ENCODE results near the gene ZNF614. TPM values are rescaled to one million over a fixed set of nuclear protein-coding genes. Genes with fewer than 3 reads are reported as not detected.

The ZNF614 gene
- total RNA-seq, 4 donors from 2014 or later = 11.8 to 27.9 (median 13.7) TPM

DNA sequence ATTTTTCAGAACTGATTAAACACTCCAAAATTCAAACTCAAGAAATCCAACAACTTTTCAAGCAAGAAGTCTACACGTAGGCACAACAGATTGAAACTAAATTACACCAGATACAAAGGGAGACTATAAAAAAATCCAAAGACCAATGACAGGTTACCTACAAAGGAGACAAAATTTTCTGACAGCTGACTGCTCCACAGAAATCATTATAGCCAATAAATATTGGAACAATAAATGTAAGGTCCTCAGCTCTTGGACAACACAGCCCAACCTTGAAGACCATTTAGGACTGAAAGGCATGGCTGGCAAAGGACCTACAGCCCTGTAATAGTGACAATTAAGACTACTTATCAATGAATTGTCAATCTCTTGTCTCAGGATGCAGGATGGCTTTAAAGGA is 57.5 kb downstream of the ZNF614 start:
- DNase-seq = no peak
- Histone ChIP-seq H3K27ac (no peak overlapping the region), H3K9me3 (peaks cover 3 to 98% of the 10 kb centered on the region in 2 donors), H3K4me1 (no peaks in the 10 kb centered on the region), H3K4me3 (no peak overlapping the region), H3K36me3 (no peaks in the 10 kb centered on the region), H3K27me3 (no peaks in the 10 kb centered on the region)
- no peak for TF ChIP-seq POLR2A (IDR thresholded peaks at IDR 0.05)
- TF ChIP-seq, protein P1, sequence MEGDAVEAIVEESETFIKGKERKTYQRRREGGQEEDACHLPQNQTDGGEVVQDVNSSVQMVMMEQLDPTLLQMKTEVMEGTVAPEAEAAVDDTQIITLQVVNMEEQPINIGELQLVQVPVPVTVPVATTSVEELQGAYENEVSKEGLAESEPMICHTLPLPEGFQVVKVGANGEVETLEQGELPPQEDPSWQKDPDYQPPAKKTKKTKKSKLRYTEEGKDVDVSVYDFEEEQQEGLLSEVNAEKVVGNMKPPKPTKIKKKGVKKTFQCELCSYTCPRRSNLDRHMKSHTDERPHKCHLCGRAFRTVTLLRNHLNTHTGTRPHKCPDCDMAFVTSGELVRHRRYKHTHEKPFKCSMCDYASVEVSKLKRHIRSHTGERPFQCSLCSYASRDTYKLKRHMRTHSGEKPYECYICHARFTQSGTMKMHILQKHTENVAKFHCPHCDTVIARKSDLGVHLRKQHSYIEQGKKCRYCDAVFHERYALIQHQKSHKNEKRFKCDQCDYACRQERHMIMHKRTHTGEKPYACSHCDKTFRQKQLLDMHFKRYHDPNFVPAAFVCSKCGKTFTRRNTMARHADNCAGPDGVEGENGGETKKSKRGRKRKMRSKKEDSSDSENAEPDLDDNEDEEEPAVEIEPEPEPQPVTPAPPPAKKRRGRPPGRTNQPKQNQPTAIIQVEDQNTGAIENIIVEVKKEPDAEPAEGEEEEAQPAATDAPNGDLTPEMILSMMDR (IDR thresholded peaks at IDR 0.05) = no peak
- intact Hi-C loops (cut with DNase I; ENCODE audit: low total_unique reads) = no loop called here

DNA sequence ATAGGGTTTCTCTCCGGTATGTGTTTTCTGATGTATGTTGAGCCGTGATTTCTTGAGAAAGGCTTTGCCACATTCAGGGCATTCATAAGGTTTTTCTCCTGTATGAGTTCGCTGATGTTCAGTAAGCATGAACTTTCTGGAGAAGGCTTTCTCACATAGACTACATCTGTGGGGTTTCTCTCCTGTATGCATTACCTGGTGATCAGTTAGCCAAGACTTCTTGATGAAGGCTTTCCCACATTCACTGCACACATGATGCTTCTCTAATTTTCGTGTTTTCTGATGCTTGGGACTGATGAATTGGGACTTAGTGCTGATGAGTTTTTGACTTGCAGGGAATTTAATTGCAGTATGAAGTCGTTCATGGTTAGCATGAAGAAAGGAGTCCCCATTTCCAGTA is 62.6 kb downstream of the ZNF614 start:
- H3K4me1 ChIP-seq = no peaks in the 10 kb centered on the region
- no peak overlapping the region for H3K27ac ChIP-seq
- intact Hi-C loops (cut with DNase I; ENCODE audit: low total_unique reads) = no loop called here
- no peaks in the 10 kb centered on the region for H3K27me3 ChIP-seq
- TF ChIP-seq, protein P1 (IDR thresholded peaks at IDR 0.05) = no peak
- TF ChIP-seq POLR2A (IDR thresholded peaks at IDR 0.05) = no peak
- no peak for DNase-seq
- H3K4me3 ChIP-seq = no peak overlapping the region
- peaks cover 5 to 82% of the 10 kb centered on the region in 2 donors for H3K9me3 ChIP-seq
- H3K36me3 ChIP-seq = no peaks in the 10 kb centered on the region

Other genes with a start within 250 kb of the ZNF614 start
- gene FPR3, start 233.2 kb downstream of the ZNF614 start, total RNA-seq = 1 to 10 TPM in 3 of 4 donors, not detected in 1; 1.2 to 5.6 (median 1.8) TPM
- 10 to 100 TPM; 20.6 to 31.2 (median 25.1) TPM for gene ZNF577, start 140.4 kb downstream of the ZNF614 start, total RNA-seq
- gene ZNF649, start 123.4 kb downstream of the ZNF614 start, total RNA-seq = 10 to 100 TPM in 2 of 4 donors, 1 to 10 TPM in 2; 3.1 to 36.4 (median 14.6) TPM
- 10 to 100 TPM in 2 of 4 donors, 1 to 10 TPM in 2; 1.0 to 12.0 (median 9.0) TPM for gene ZNF613, start 100.9 kb downstream of the ZNF614 start, total RNA-seq
- gene ZNF350, start 41.5 kb downstream of the ZNF614 start, total RNA-seq = 10 to 100 TPM in 3 of 4 donors, 1 to 10 TPM in 1; 2.3 to 28.0 (median 15.1) TPM
- 10 to 100 TPM in 2 of 4 donors, 1 to 10 TPM in 2; 9.7 to 35.9 (median 15.4) TPM for gene ZNF615, start 20.2 kb downstream of the ZNF614 start, total RNA-seq
- gene ZNF432, start 20.5 kb upstream of the ZNF614 start, total RNA-seq = 10 to 100 TPM in 3 of 4 donors, 1 to 10 TPM in 1; 9.7 to 41.8 (median 29.9) TPM
- 10 to 100 TPM; 14.1 to 57.3 (median 41.9) TPM for gene ZNF841, start 67.4 kb upstream of the ZNF614 start, total RNA-seq
- gene ZNF616, start 111.6 kb upstream of the ZNF614 start, total RNA-seq = 10 to 100 TPM in 3 of 4 donors, 1 to 10 TPM in 1; 2.4 to 27.2 (median 17.6) TPM
- 10 to 100 TPM in 3 of 4 donors, 1 to 10 TPM in 1; 6.1 to 31.5 (median 20.3) TPM for gene ZNF836, start 143.2 kb upstream of the ZNF614 start, total RNA-seq
- gene PPP2R1A, start 161.7 kb upstream of the ZNF614 start, total RNA-seq = 100 to 1,000 TPM in 2 of 4 donors, 10 to 100 TPM in 2; 38.5 to 223 (median 134) TPM
- 10 to 100 TPM in 3 of 4 donors, 1 to 10 TPM in 1; 1.8 to 26.9 (median 20.1) TPM for gene ZNF766, start 241.2 kb upstream of the ZNF614 start, total RNA-seq

Measured in uterus (tissue), 4 donors.